Smooth muscle cell of the pulmonary artery (primary cell): ENCODE results near the gene TAF11. TPM values are rescaled to one million over a fixed set of nuclear protein-coding genes. Genes with fewer than 3 reads are reported as not detected.

ENCODE experiments used
- total RNA-seq: library from RNA; depleted of rRNA; stranded (reverse); fragments of >200 nt; gene quantifications from 2 replicates; pipeline ENCODE4 v1.2.3, GENCODE V29; 2014

Gene TAF11
- total RNA-seq, result 12.9 and 20.8 TPM in 2 replicates

GRCh38 chr6:34887753-34888513 is at the start of gene TAF11:
Gene TAF11, minus strand, starts transcription at chr6:34888042. Its CDS starts 85 bp downstream, at chr6:34887957.

GRCh38 chr6:34888874-34889555 is 1.2 kb upstream of the TAF11 start, which contains the start of gene ANKS1A:
Gene ANKS1A, plus strand, starts transcription at chr6:34889255. Its CDS starts 148 bp downstream, at chr6:34889403.

Other genes starting within 250 kb of the TAF11 start
- gene ILRUN, start 191.3 kb downstream of the TAF11 start, total RNA-seq, result 52.6 and 53.9 TPM in 2 replicates
- 36.6 and 45.2 TPM in 2 replicates for gene SNRPC, start 130.5 kb downstream of the TAF11 start, total RNA-seq
- gene BLTP3A, start 96.0 kb downstream of the TAF11 start, total RNA-seq, result 6.1 and 7.3 TPM in 2 replicates
- gene ANKS1A, start 1.2 kb upstream of the TAF11 start, total RNA-seq, result 12.4 and 14.5 TPM in 2 replicates